Keratinocyte (primary cell): ENCODE results near the gene LGR4. TPM values are rescaled to one million over a fixed set of nuclear protein-coding genes. Genes with fewer than 3 reads are reported as not detected.

Experiments
- DNase-seq: peaks from one replicate; pipeline ENCODE4 v3.0.0-alpha.2; 2011; ENCODE audit warnings: low read depth, missing footprints, low spot score
- FAIRE-seq: peaks from 2 replicates; lab custom pipeline; 2011; peaks lifted over from hg19 to GRCh38; lab: Jason Lieb, UNC
- H2AFZ ChIP-seq: 2 replicates; pipeline ENCODE4 v1.6.0; 2012; ENCODE audit warnings: low read length, control low read depth, inconsistent platforms; ENCODE audit not compliant: control insufficient read depth
- H3K27ac ChIP-seq: 2 replicates; pipeline ENCODE4 v1.5.1; 2011; ENCODE audit warnings: low read length; ENCODE audit not compliant: control insufficient read depth, insufficient read depth
- H3K27me3 ChIP-seq: 3 replicates; pipeline ENCODE4 v1.6.0; 2011; ENCODE audit warnings: low read length; ENCODE audit not compliant: control insufficient read depth, insufficient read depth; ENCODE audit errors: extremely low read depth
- H3K36me3 ChIP-seq, 2 experiments: 2 replicates in 1 of 2; 3 replicates in 1 of 2; pipeline ENCODE4 v1.5.1; 2011; ENCODE audit warnings: low read length in 2 of 2, mild to moderate bottlenecking in 1 of 2; ENCODE audit not compliant: control insufficient read depth in 2 of 2, insufficient read depth in 2 of 2; ENCODE audit errors: extremely low read depth in 1 of 2
- H3K4me1 ChIP-seq: 3 replicates; pipeline ENCODE4 v1.5.1; 2011; ENCODE audit warnings: low read length; ENCODE audit not compliant: control insufficient read depth, insufficient read depth; ENCODE audit errors: extremely low read depth
- H3K4me2 ChIP-seq: 3 replicates; pipeline ENCODE4 v1.6.0; 2011; ENCODE audit warnings: low read depth, low read length; ENCODE audit not compliant: control insufficient read depth, insufficient read depth; ENCODE audit errors: extremely low read depth
- H3K4me3 ChIP-seq, 3 experiments: fragments of 200-600 bp in 1 of 3; sonication (generic) in 1 of 3; 2 replicates in 2 of 3; 3 replicates in 1 of 3; pipeline ENCODE4 v1.5.1; 2011 to 2016; ENCODE audit warnings: low read length in 3 of 3, mild to moderate bottlenecking in 3 of 3, control low read depth in 2 of 3, inconsistent platforms in 1 of 3, low read depth in 1 of 3, mixed read lengths in 1 of 3, mixed run types in 1 of 3, moderate library complexity in 1 of 3; ENCODE audit not compliant: control insufficient read depth in 2 of 3, insufficient read depth in 2 of 3; ENCODE audit errors: extremely low read depth in 1 of 3
- H3K79me2 ChIP-seq: 2 replicates; pipeline ENCODE4 v1.6.0; 2012; ENCODE audit warnings: low read length; ENCODE audit not compliant: control insufficient read depth, insufficient read depth
- H3K9ac ChIP-seq: 3 replicates; pipeline ENCODE4 v1.6.0; 2011; ENCODE audit warnings: low read length; ENCODE audit not compliant: control insufficient read depth, insufficient read depth; ENCODE audit errors: extremely low read depth
- H3K9me1 ChIP-seq: 3 replicates; pipeline ENCODE4 v1.6.0; 2011; ENCODE audit warnings: low read length; ENCODE audit not compliant: control insufficient read depth, insufficient read depth; ENCODE audit errors: extremely low read depth
- H3K9me3 ChIP-seq: 2 replicates; pipeline ENCODE4 v1.5.1; 2012; ENCODE audit warnings: low read depth, low read length; ENCODE audit not compliant: control insufficient read depth
- H4K20me1 ChIP-seq: 3 replicates; pipeline ENCODE4 v1.6.0; 2011; ENCODE audit warnings: low read length; ENCODE audit not compliant: control insufficient read depth, insufficient read depth; ENCODE audit errors: extremely low read depth
- EZH2 ChIP-seq: IDR thresholded peaks from one replicate; pipeline ENCODE4 v1.6.1; 2012; ENCODE audit warnings: inconsistent platforms, mild to moderate bottlenecking, low read length, moderate library complexity
- dilution Hi-C: fragments of 300-500 bp; cut with MboI; formaldehyde crosslinking; loops from one replicate; pipeline ENCODE4 v1.7.0; 2020; ENCODE audit warnings: low sequenced_read_pairs; ENCODE audit not compliant: extremely low pct_ligation_motif_present
- polyA plus RNA-seq, 5 experiments: library from polyadenylated mRNA; depleted of rRNA in 3 of 5; stranded (reverse) in 3 of 5; stranded (forward) in 1 of 5; unstranded in 1 of 5; fragments of >200 nt; gene quantifications; 1 replicate in 1 of 5; 2 replicates in 3 of 5; 3 replicates in 1 of 5; pipeline versions ENCODE4 v1.2.1 to v1.2.3, GENCODE V29; 2011 to 2012; ENCODE audit warnings: missing spikeins in 2 of 5, low read depth in 1 of 5, low replicate concordance in 1 of 5
- TF ChIP-seq, protein P1 (sequence below), 3 experiments: IDR thresholded peaks in 1 of 3; conservative IDR thresholded peaks in 1 of 3; optimal IDR thresholded peaks in 1 of 3; 2 replicates in 2 of 3; 3 replicates in 1 of 3; pipeline versions ENCODE3 to v1.5.1; 2011; ENCODE audit warnings: low read length in 3 of 3, mild to moderate bottlenecking in 3 of 3, moderate library complexity in 2 of 3, control low read depth in 1 of 3, inconsistent platforms in 1 of 3; ENCODE audit not compliant: insufficient read depth in 2 of 3; ENCODE audit errors: extremely low read depth in 1 of 3

LGR4 gene
- polyA plus RNA-seq, 1 donor (not counting 4 experiments of a cell fraction or from before 2014, with no cell fraction given), result 49.7 TPM

DNA sequence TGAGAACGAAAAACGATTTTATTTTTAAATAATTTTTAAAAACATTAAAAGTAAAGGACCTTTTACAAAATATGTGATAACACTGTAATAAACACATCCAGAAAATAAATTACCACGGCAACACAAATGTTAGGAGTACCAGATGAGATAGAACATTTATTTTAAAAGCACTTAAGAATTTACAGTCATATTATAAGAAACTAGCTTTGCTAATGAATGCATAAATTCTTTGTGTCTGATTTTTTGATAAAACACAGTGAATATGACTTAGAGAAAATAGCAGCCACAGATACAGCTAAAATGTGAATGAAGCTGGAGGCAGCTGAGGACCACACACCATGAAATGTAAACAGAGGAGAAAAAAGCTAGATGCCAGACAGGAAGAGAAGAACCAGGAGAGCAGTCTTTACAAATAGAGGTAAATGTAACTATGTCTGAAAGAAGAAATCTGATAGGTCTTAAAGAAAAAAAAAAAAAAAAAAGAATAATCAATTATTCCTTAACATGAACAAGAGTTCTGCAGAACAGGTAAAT is 124.2 kb downstream of the LGR4 start:
- TF ChIP-seq, protein P1, sequence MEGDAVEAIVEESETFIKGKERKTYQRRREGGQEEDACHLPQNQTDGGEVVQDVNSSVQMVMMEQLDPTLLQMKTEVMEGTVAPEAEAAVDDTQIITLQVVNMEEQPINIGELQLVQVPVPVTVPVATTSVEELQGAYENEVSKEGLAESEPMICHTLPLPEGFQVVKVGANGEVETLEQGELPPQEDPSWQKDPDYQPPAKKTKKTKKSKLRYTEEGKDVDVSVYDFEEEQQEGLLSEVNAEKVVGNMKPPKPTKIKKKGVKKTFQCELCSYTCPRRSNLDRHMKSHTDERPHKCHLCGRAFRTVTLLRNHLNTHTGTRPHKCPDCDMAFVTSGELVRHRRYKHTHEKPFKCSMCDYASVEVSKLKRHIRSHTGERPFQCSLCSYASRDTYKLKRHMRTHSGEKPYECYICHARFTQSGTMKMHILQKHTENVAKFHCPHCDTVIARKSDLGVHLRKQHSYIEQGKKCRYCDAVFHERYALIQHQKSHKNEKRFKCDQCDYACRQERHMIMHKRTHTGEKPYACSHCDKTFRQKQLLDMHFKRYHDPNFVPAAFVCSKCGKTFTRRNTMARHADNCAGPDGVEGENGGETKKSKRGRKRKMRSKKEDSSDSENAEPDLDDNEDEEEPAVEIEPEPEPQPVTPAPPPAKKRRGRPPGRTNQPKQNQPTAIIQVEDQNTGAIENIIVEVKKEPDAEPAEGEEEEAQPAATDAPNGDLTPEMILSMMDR (optimal IDR thresholded peaks at IDR 0.05 in 1 of 3, IDR thresholded peaks at IDR 0.05 in 1 of 3, conservative IDR thresholded peaks at IDR 0.05 in 1 of 3; ENCODE audit: extremely low read depth in 1 of 3, insufficient read depth in 2 of 3, low read length in 3 of 3), result no peak
- no peak for TF ChIP-seq EZH2
- Histone ChIP-seq H3K4me1 (no peaks in the 10 kb centered on the region), H3K36me3 (no peaks in the 10 kb centered on the region), H3K4me2 (no peak overlapping the region), H4K20me1 (no peaks in the 10 kb centered on the region), H3K9me3 (no peaks in the 10 kb centered on the region), H3K4me3 (no peak overlapping the region), H3K27me3 (no peaks in the 10 kb centered on the region), H3K9ac (no peak overlapping the region), H3K9me1 (no peaks in the 10 kb centered on the region), H3K79me2 (no peaks in the 10 kb centered on the region), H2AFZ (no peak overlapping the region), H3K27ac (no peak overlapping the region)
- dilution Hi-C loops, result no loop called here
- FAIRE-seq (no peak), DNase-seq (no peak)

DNA sequence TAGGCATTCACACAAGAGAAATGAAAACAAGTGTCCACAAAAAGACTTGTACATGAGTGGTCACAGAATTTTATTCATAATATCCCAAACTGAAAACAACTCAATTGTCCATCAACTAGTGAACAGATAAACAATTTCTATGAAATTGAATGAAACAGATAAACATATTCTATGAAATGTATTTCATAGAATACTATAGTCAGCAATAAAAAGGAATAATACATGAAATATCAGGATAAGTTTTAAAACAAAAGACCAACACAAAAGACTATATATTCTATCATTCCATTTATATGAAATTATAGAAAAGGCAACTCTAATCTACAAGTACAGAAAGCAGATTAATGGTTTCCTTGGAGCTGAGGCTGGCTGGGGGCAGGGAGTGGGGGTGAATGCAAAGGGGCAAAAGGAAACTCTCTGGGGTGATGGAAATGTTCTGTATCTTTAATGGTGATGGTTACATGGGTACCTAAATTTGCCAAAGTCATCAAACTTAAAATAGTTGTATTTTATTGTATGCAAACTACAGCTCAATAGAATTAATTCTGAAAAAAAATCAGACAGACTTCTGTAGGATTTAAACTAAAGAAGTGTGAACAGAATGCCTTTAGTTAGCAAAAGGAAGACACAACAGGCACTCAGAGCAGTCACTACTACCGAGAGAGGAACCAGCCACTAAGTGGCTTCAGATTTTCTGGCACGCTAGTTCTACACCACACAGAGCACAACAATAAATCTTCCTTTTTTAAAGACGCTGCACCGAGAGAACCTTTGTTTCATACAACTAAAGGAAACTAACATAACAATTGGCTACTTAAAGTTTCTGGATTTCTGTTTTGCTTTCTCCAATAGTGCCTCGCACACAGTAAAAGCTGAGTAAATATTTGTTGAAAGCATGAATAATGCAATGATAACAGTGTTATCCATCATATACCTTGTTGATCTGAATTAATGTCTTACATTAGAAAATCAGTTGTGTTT is 124.9 kb downstream of the LGR4 start:
- H3K27me3 ChIP-seq, result no peaks in the 10 kb centered on the region
- no peaks in the 10 kb centered on the region for H3K36me3 ChIP-seq
- no peaks in the 10 kb centered on the region for H3K9me1 ChIP-seq
- H3K9me3 ChIP-seq, result no peaks in the 10 kb centered on the region
- DNase-seq, result no peak
- H3K9ac ChIP-seq, result no peak overlapping the region
- no peaks in the 10 kb centered on the region for H3K4me1 ChIP-seq
- TF ChIP-seq, protein P1 (optimal IDR thresholded peaks at IDR 0.05 in 1 of 3, IDR thresholded peaks at IDR 0.05 in 1 of 3, conservative IDR thresholded peaks at IDR 0.05 in 1 of 3; ENCODE audit: extremely low read depth in 1 of 3, insufficient read depth in 2 of 3, low read length in 3 of 3), result no peak
- TF ChIP-seq EZH2, result no peak
- H3K79me2 ChIP-seq, result no peaks in the 10 kb centered on the region
- dilution Hi-C loops, result no loop called here
- H3K27ac ChIP-seq, result no peak overlapping the region
- H4K20me1 ChIP-seq, result no peaks in the 10 kb centered on the region
- no peak overlapping the region for H3K4me2 ChIP-seq
- no peak for FAIRE-seq
- no peak overlapping the region for H3K4me3 ChIP-seq
- no peak overlapping the region for H2AFZ ChIP-seq
